Caki2 (cell line): ENCODE results near the gene GSK3B. TPM values are rescaled to one million over a fixed set of nuclear protein-coding genes. Genes with fewer than 3 reads are reported as not detected.

Experiments
- DNase-seq: peaks from one replicate; pipeline ENCODE4 v3.0.0-alpha.2; 2015; ENCODE audit warnings: low read depth
- in situ Hi-C: cut with HindIII; loops from 2 replicates; pipeline ENCODE4 v1.10.0; 2016; ENCODE audit warnings: low sequenced_read_pairs, low pct_unique_long_range_greater_than_20kb, mixed read lengths
- total RNA-seq: library from RNA; depleted of rRNA; stranded (reverse); fragments of >200 nt; shearing (Covaris generic); gene quantifications from 2 replicates; pipeline ENCODE4 v1.2.3, GENCODE V29; 2014; ENCODE audit warnings: low replicate concordance; rRNA removed

Gene GSK3B
- 31.7 and 44.7 TPM in 2 replicates for total RNA-seq

- DNase-seq = peak; percentile 70
Measured at GRCh38 chr3:120093911-120094775, at the start of gene GSK3B. GSK3B (minus strand) TSS chr3:120094447; CDS start chr3:120093434, 1,013 bp downstream.

GRCh38 chr3:120143676-120144075 is 49.4 kb upstream of the GSK3B start:
- no peak for DNase-seq
- in situ Hi-C loops = no loop called here

More at GRCh38 chr3:120093911-120094775, at the start of gene GSK3B:
- in situ Hi-C loops = no loop called here

- DNase-seq = no peak
- in situ Hi-C loops = no loop called here
Measured at GRCh38 chr3:120142236-120142635, 48.0 kb upstream of the GSK3B start.

- in situ Hi-C loops = no loop called here
- DNase-seq = no peak
Measured at GRCh38 chr3:120140098-120140742, 46.0 kb upstream of the GSK3B start.

GRCh38 chr3:120139140-120139539 is 44.9 kb upstream of the GSK3B start:
- in situ Hi-C loops = no loop called here
- no peak for DNase-seq

- in situ Hi-C loops = no loop called here
- DNase-seq = no peak
Measured at GRCh38 chr3:120137548-120137947, 43.3 kb upstream of the GSK3B start.

GRCh38 chr3:120130656-120131055 is 36.4 kb upstream of the GSK3B start:
- DNase-seq = no peak
- in situ Hi-C loops = no loop called here

GRCh38 chr3:120129718-120130513 is 35.7 kb upstream of the GSK3B start:
- DNase-seq = no peak
- in situ Hi-C loops = no loop called here

- no peak for DNase-seq
- in situ Hi-C loops = no loop called here
Measured at GRCh38 chr3:120129051-120129450, 34.8 kb upstream of the GSK3B start.

GRCh38 chr3:120125992-120126391 is 31.7 kb upstream of the GSK3B start:
- no peak for DNase-seq
- in situ Hi-C loops = no loop called here

GRCh38 chr3:120119846-120120510 is 25.7 kb upstream of the GSK3B start:
- DNase-seq = no peak
- in situ Hi-C loops = no loop called here

- DNase-seq = no peak
- in situ Hi-C loops = no loop called here
Measured at GRCh38 chr3:120114981-120115380, 20.7 kb upstream of the GSK3B start.

GRCh38 chr3:120114376-120114775 is 20.1 kb upstream of the GSK3B start:
- DNase-seq = no peak
- in situ Hi-C loops = no loop called here

- peak; percentile 31 for DNase-seq
- in situ Hi-C loops = no loop called here
Measured at GRCh38 chr3:120113128-120114116, 19.2 kb upstream of the GSK3B start.

- in situ Hi-C loops = no loop called here
- DNase-seq = no peak
Measured at GRCh38 chr3:120111898-120112297, 17.7 kb upstream of the GSK3B start.

GRCh38 chr3:120103276-120103675 is 9.0 kb upstream of the GSK3B start:
- in situ Hi-C loops = no loop called here

GRCh38 chr3:120102674-120103073 is 8.4 kb upstream of the GSK3B start:
- no peak for DNase-seq
- in situ Hi-C loops = no loop called here

More at GRCh38 chr3:120103276-120103675, 9.0 kb upstream of the GSK3B start:
- DNase-seq = no peak
